GM12872 (cell line): ENCODE measurements around the gene CRYAB.

Source experiments
- TF ChIP-seq, protein P1 (sequence below): IDR thresholded peaks from 3 replicates; pipeline ENCODE4 v1.5.1; 2011; ENCODE audit warnings: low read depth, mild to moderate bottlenecking, low read length, moderate library complexity; ENCODE audit not compliant: insufficient read depth

Gene CRYAB

DNA sequence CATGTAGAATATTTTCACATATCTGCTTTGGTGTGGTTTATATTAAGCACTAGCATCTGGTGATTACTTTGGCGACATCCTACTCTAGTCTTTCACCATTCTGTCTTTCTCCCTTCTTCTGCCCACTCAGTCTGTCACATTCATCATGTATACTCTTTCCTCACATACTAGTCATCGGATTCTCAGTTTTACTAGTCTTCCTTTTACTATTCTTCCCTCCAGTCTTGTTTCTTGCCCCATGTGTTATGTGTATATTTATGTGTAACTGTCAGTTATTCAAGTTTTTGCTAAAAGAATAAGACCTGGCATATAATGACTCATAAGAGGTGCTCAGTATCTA lies 21.0 kb upstream of the CRYAB start:
- TF ChIP-seq, protein P1, sequence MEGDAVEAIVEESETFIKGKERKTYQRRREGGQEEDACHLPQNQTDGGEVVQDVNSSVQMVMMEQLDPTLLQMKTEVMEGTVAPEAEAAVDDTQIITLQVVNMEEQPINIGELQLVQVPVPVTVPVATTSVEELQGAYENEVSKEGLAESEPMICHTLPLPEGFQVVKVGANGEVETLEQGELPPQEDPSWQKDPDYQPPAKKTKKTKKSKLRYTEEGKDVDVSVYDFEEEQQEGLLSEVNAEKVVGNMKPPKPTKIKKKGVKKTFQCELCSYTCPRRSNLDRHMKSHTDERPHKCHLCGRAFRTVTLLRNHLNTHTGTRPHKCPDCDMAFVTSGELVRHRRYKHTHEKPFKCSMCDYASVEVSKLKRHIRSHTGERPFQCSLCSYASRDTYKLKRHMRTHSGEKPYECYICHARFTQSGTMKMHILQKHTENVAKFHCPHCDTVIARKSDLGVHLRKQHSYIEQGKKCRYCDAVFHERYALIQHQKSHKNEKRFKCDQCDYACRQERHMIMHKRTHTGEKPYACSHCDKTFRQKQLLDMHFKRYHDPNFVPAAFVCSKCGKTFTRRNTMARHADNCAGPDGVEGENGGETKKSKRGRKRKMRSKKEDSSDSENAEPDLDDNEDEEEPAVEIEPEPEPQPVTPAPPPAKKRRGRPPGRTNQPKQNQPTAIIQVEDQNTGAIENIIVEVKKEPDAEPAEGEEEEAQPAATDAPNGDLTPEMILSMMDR = no peak

DNA sequence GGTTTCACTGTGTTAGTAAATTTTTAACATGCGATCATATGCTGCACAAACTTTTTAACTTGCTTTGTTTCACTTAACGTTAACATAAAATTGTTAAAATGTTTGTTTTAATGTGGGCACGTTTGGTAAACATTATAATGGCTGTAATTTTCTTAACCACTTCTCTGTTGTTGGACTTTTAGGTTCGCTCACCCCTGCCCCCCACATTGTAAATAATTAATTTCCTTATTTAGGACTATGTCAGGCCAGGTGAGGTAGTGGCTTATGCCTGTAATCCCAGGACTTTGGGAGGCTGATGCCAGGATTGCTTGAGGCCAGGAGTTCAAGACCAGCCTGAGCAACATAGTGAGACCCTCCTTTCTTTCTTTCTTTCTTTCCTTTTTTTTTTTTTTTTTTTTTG lies 18.9 kb upstream of the CRYAB start:
- TF ChIP-seq, protein P1 = no peak

DNA sequence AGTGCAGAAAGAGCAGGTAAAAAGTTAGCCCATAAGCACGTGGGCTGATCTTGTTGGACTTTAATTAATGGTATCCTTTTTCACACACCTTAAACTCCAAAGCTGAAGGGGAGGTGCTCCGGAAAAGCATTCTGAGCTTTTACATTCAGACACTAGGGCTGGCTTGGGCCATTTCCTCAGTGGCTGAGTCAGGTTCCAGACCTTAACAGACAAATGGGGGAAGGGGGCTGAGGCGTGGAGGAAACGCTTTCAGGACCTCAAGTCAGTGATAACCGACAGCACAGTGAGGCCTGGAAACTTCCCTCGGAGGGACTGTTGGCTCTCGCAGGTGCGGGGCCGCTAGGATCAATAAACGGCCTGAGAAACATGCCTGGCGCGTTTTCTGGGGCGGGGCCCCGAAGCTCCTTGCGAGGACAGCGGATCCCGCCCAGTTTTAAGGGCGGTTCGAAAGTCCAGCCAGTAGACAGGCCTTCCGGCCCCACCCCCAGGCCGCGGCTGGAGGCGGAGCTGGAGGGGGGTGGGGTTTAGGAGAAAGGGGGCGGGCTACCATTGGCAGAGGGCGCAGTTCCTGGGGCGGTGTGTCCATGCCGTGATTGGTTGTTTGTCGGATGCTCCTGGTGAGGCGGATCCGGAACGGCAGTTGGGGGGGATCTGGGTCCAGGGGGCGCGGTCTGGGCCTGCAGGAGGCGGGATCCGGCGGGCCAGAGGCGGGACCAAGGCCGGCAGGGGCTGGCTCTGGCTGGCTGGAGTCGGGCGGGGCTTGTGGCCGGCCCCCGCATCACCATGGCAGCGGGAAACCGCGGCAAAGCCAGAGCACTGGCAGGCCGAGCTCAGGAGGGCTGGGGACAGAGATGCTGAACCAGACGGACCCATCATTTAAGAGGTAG lies 15.2 kb upstream of the CRYAB start:
- TF ChIP-seq, protein P1 = no peak

DNA sequence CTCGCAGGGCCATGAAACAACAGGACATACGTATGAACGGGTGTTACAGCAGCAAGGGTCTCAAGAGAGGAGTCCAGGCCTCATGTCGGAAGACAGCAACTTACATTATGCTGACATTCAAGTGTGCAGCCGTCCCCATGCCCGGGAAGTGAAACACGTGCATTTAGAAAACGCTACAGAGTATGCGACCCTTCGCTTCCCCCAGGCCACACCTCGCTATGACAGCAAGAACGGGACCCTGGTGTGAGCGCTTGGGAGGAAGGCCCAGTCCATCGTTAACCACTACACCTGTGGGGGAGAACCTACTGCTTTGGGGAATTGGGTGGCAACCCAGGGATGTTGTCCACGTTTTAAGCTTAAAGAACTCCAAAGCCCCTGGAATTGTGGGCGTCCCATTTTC lies 14.4 kb upstream of the CRYAB start:
- TF ChIP-seq, protein P1 = no peak

DNA sequence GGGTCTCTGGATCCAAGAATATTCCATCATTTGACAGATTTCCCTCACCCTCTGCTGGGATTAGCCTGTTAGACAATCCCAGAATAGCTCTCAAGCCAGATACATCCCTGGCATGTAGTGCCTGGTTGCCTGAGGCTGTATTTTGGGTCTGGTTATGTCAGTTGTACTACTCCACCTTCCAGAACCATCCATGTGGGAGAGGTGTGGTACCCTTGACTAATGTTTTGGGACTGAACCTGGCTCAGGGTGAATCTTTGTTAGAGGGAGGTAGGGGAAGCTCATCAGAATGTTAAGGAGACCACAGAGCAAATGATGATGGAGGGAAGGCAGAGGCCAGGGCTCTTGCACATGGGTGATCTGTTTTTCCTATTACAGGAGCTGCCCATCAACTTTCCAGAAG lies 12.4 kb upstream of the CRYAB start:
- TF ChIP-seq, protein P1 = no peak

DNA sequence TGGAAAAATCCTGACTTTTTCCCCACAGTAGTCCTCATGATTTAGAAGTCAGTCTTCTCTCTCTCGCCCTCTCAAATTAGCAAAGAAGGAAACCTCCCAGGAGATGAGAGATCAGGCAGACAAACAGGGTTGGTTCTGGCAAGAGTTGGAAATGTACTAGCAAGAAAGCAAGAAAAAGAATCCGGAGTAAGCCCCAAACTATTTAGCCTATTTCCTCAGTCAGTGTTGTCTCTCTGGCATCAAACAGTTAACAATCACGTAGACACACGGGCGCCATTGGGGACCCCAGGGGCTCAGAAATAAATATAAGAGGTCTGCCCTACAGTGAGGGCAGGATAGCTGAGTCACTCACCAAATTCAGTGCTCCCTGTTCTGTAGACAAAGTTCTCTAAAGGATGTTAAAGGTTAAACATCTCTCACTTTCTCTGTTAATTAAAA lies 11.8 kb upstream of the CRYAB start:
- TF ChIP-seq, protein P1 = no peak

DNA sequence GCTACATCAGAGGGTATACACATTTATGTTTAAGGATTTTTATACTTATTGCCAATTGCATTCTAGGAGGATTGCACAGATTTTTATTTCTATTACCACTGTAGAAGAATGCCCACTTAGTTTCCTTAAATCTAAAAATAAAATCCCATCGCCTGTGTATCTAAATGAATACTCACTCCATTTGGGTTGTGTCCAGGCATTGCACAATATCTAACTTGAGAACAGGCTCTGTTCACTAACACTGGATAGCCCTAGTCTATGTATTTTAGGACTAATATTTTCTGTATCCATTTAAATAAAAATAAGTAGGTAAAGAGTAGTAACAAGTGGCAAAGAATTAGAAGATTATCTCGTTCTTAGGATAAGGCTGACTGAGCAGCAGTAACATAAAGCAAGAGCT lies 11.2 kb upstream of the CRYAB start:
- TF ChIP-seq, protein P1 = no peak
